GM12874 (cell line): ENCODE measurements around the gene ALPL.

Experiments
- TF ChIP-seq, protein P1 (sequence below): IDR thresholded peaks from 2 replicates; pipeline ENCODE4 v1.5.1; 2011; ENCODE audit warnings: low read depth, mild to moderate bottlenecking, control low read depth, low read length, moderate library complexity; ENCODE audit not compliant: insufficient read depth

ALPL gene

DNA sequence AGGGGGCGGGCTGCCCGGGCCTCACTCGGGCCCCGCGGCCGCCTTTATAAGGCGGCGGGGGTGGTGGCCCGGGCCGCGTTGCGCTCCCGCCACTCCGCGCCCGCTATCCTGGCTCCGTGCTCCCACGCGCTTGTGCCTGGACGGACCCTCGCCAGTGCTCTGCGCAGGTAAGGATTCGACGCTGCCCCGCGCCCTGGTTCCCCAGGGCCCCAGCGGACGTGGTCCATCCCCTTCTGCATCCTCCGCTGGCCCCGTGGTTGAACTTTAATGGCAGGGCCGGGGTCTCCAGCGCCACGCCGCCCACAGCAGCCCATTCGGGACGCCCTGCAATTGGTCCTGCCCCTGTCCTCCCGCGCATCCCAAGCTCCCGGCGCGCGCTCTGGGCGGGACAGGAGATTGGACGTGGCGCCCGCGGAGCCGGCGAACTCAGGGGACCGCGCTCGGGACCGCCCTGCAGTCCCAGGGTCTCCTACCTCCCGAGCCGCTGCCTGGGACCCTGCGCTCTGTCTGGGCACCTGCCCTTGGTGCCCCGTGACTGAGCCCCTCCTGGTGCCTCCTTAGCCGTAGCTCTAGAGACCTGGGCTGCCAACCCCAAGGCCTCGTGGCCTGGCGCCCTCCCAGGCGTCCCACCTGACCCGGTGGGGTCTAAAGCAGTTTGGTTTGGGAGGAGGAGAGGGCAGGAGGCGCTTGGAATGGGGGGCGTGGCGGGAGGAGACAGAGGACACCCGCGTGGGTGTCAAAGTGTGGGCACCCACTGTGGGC is at the start of gene ALPL:
Gene ALPL, plus strand, starts transcription at position 73 of the 762 bp plus-strand sequence. CDS start 44,659 bp downstream, outside the sequence.
- TF ChIP-seq, protein P1, sequence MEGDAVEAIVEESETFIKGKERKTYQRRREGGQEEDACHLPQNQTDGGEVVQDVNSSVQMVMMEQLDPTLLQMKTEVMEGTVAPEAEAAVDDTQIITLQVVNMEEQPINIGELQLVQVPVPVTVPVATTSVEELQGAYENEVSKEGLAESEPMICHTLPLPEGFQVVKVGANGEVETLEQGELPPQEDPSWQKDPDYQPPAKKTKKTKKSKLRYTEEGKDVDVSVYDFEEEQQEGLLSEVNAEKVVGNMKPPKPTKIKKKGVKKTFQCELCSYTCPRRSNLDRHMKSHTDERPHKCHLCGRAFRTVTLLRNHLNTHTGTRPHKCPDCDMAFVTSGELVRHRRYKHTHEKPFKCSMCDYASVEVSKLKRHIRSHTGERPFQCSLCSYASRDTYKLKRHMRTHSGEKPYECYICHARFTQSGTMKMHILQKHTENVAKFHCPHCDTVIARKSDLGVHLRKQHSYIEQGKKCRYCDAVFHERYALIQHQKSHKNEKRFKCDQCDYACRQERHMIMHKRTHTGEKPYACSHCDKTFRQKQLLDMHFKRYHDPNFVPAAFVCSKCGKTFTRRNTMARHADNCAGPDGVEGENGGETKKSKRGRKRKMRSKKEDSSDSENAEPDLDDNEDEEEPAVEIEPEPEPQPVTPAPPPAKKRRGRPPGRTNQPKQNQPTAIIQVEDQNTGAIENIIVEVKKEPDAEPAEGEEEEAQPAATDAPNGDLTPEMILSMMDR: no peak

DNA sequence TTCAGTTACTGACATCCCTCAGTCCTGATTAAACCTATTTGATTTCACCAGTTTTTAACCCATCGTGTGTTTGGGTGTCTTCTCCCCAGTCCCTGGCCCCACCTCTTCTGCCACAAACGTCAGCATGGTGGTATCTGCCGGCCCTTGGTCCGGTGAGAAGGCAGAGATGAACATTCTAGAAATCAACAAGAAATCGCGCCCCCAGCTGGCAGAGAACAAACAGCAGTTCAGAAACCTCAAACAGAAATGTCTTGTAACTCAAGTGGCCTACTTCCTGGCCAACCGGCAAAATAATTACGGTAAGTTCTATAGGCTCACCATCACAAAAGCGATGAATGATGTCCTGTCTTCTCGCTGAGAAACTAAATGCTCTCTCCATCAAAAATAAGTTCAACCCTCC is 40.6 kb upstream of the ALPL start:
- TF ChIP-seq, protein P1: 0 out of 2 replicates have a peak, but pooled peaks have one; percentile 14

DNA sequence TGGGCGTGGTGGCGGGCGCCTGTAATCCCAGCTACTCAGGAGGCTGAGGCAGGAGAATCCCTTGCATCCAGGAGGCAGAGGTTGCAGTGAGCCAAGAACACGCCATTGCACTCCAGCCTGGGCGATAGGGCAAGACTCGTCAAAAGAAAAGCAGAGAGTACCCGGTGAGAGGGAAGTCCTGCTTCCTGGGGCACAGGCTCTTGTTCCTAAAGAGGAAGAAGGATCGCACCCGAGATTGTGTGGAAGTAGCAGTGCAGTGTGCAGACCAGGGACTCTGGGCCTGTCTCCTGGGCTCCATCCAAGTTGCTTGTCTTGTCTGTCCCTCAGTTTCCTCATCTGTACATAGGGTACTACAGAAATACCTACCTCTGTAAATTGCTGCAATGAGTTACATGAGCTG is 39.6 kb upstream of the ALPL start:
- TF ChIP-seq, protein P1: no peak

DNA sequence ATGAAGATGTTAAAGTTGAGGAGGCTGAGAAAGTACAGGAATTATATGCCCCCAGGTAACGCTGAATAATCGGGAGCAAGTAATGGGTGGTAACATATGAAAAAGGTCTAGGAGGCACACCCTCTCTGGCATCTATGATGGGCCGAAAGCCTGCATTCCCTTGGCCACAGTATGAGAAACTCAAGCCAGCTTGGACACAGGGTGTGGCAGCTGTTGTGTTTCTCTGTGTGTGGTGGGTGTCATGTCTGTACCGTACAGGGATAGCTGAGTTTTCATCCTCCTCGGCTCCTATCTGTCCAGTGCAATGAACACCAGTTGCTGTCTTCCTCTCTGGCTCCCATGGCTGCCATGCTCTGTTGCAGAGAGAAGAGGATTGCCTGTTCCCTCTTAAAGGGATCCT is 36.4 kb upstream of the ALPL start:
- TF ChIP-seq, protein P1: no peak

DNA sequence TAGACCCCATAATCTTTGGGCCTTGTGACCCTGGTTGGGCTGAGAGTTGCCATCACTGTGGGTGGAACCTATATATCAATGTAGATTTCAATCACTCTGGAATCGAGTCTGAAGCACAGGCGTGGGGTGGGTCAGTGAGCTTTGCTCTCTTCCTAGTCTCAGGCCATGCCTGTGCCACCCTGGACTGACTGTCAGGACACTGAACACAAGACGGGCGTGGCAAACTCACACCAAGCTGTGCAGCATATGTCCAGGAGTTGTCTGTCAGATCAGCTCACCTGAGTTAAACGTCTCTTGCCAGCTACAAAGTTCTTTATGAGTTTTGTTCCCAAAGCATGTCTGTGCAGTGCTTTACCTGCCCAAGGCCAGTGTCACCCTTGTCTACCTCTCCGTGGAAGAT is 30.9 kb upstream of the ALPL start:
- TF ChIP-seq, protein P1: no peak

DNA sequence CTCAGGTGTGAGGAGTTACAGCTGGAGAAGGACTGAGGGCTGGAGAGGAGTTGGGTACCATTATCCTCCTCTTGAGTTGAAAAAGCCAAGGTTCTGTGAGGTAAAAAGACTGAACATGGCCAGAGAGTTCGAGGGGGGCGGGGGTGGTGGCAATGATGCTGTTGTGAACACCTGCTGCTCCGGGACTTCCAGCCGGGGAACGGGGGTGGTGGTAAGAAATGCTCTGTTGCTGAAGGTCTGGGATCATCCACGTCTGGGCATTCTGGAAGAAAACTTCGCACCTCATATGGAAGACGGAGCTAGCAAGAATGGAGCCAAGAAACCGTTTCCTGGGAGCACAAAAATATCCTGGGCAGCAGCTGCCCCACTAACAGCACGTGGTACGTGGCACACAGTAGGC is 20.1 kb upstream of the ALPL start:
- TF ChIP-seq, protein P1: no peak

DNA sequence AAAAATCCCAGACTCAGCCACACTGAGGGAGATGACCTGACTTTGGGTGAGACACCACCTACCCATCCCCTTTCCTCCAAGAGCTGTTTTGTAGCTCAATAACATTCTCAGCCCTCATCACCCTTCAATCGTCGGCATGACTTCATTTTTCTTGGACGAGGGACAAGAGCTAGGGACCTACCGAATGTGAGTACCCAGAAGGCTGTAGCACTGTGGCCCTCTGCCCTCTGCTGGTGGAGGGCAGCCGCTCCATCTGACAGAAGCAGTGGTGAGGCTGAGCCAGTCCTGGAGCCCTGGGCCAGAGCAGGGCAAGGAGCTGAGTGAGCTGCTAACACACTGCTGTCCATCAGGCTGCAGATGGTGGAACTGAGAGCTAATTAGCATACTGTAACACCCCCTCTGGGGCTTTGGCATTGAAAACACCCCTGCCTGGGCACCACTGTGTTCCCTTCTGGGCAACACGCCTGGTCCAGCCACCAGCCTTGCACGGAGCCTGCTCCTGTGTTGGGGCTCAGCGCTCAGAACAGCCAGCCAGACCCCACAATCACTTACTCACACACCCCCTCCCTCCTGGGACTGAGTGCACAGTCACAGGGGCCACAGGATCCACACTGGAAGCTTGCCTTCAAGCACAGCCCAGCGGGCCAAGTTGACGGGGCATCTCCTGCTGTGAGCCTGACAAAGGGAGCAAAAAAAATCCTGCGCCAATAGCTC is 18.3 kb upstream of the ALPL start:
- TF ChIP-seq, protein P1: peak; percentile 61
